Keratinocyte (primary cell): ENCODE results near the gene DIDO1. TPM values are rescaled to one million over a fixed set of nuclear protein-coding genes. Genes with fewer than 3 reads are reported as not detected.
"Not testable (repeated sequence)": the region's sequence is repeated elsewhere in the genome, so short reads cannot be mapped to it uniquely, and the experiment has no call there.

Experiments
- DNase-seq: peaks from one replicate; pipeline ENCODE4 v3.0.0-alpha.2; 2011; ENCODE audit warnings: low read depth, missing footprints, low spot score
- FAIRE-seq: peaks from 2 replicates; lab custom pipeline; 2011; peaks lifted over from hg19 to GRCh38; lab: Jason Lieb, UNC
- H2AFZ ChIP-seq: 2 replicates; pipeline ENCODE4 v1.6.0; 2012; ENCODE audit warnings: low read length, control low read depth, inconsistent platforms; ENCODE audit not compliant: control insufficient read depth
- H3K27ac ChIP-seq: 2 replicates; pipeline ENCODE4 v1.5.1; 2011; ENCODE audit warnings: low read length; ENCODE audit not compliant: control insufficient read depth, insufficient read depth
- H3K27me3 ChIP-seq: 3 replicates; pipeline ENCODE4 v1.6.0; 2011; ENCODE audit warnings: low read length; ENCODE audit not compliant: control insufficient read depth, insufficient read depth; ENCODE audit errors: extremely low read depth
- H3K36me3 ChIP-seq, 2 experiments: 2 replicates in 1 of 2; 3 replicates in 1 of 2; pipeline ENCODE4 v1.5.1; 2011; ENCODE audit warnings: low read length in 2 of 2, mild to moderate bottlenecking in 1 of 2; ENCODE audit not compliant: control insufficient read depth in 2 of 2, insufficient read depth in 2 of 2; ENCODE audit errors: extremely low read depth in 1 of 2
- H3K4me1 ChIP-seq: 3 replicates; pipeline ENCODE4 v1.5.1; 2011; ENCODE audit warnings: low read length; ENCODE audit not compliant: control insufficient read depth, insufficient read depth; ENCODE audit errors: extremely low read depth
- H3K4me2 ChIP-seq: 3 replicates; pipeline ENCODE4 v1.6.0; 2011; ENCODE audit warnings: low read depth, low read length; ENCODE audit not compliant: control insufficient read depth, insufficient read depth; ENCODE audit errors: extremely low read depth
- H3K4me3 ChIP-seq, 3 experiments: fragments of 200-600 bp in 1 of 3; sonication (generic) in 1 of 3; 2 replicates in 2 of 3; 3 replicates in 1 of 3; pipeline ENCODE4 v1.5.1; 2011 to 2016; ENCODE audit warnings: low read length in 3 of 3, mild to moderate bottlenecking in 3 of 3, control low read depth in 2 of 3, inconsistent platforms in 1 of 3, low read depth in 1 of 3, mixed read lengths in 1 of 3, mixed run types in 1 of 3, moderate library complexity in 1 of 3; ENCODE audit not compliant: control insufficient read depth in 2 of 3, insufficient read depth in 2 of 3; ENCODE audit errors: extremely low read depth in 1 of 3
- H3K79me2 ChIP-seq: 2 replicates; pipeline ENCODE4 v1.6.0; 2012; ENCODE audit warnings: low read length; ENCODE audit not compliant: control insufficient read depth, insufficient read depth
- H3K9ac ChIP-seq: 3 replicates; pipeline ENCODE4 v1.6.0; 2011; ENCODE audit warnings: low read length; ENCODE audit not compliant: control insufficient read depth, insufficient read depth; ENCODE audit errors: extremely low read depth
- H3K9me1 ChIP-seq: 3 replicates; pipeline ENCODE4 v1.6.0; 2011; ENCODE audit warnings: low read length; ENCODE audit not compliant: control insufficient read depth, insufficient read depth; ENCODE audit errors: extremely low read depth
- H3K9me3 ChIP-seq: 2 replicates; pipeline ENCODE4 v1.5.1; 2012; ENCODE audit warnings: low read depth, low read length; ENCODE audit not compliant: control insufficient read depth
- H4K20me1 ChIP-seq: 3 replicates; pipeline ENCODE4 v1.6.0; 2011; ENCODE audit warnings: low read length; ENCODE audit not compliant: control insufficient read depth, insufficient read depth; ENCODE audit errors: extremely low read depth
- CTCF ChIP-seq, 3 experiments: IDR thresholded peaks in 1 of 3; conservative IDR thresholded peaks in 1 of 3; optimal IDR thresholded peaks in 1 of 3; 2 replicates in 2 of 3; 3 replicates in 1 of 3; pipeline versions ENCODE3 to v1.5.1; 2011; ENCODE audit warnings: low read length in 3 of 3, mild to moderate bottlenecking in 3 of 3, moderate library complexity in 2 of 3, control low read depth in 1 of 3, inconsistent platforms in 1 of 3; ENCODE audit not compliant: insufficient read depth in 2 of 3; ENCODE audit errors: extremely low read depth in 1 of 3
- EZH2 ChIP-seq: IDR thresholded peaks from one replicate; pipeline ENCODE4 v1.6.1; 2012; ENCODE audit warnings: inconsistent platforms, mild to moderate bottlenecking, low read length, moderate library complexity
- dilution Hi-C: fragments of 300-500 bp; cut with MboI; formaldehyde crosslinking; loops from one replicate; pipeline ENCODE4 v1.7.0; 2020; ENCODE audit warnings: low sequenced_read_pairs; ENCODE audit not compliant: extremely low pct_ligation_motif_present
- polyA plus RNA-seq, 5 experiments: library from polyadenylated mRNA; depleted of rRNA in 3 of 5; stranded (reverse) in 3 of 5; stranded (forward) in 1 of 5; unstranded in 1 of 5; fragments of >200 nt; gene quantifications; 1 replicate in 1 of 5; 2 replicates in 3 of 5; 3 replicates in 1 of 5; pipeline versions ENCODE4 v1.2.1 to v1.2.3, GENCODE V29; 2011 to 2012; ENCODE audit warnings: missing spikeins in 2 of 5, low read depth in 1 of 5, low replicate concordance in 1 of 5

DIDO1 gene
- polyA plus RNA-seq, 1 donor (not counting 4 experiments of a cell fraction or from before 2014, with no cell fraction given), result 14.2 TPM

GRCh38 chr20:62961310-62961783 is 35.0 kb upstream of the DIDO1 start:
- Histone ChIP-seq H3K4me1 (peaks cover 3% of the 10 kb centered on the region), H4K20me1 (peaks cover 5% of the 10 kb centered on the region), H3K4me3 (no peak overlapping the region), H3K36me3 (no peaks in the 10 kb centered on the region), H2AFZ (no peak overlapping the region), H3K9me1 (no peaks in the 10 kb centered on the region), H3K9me3 (no peaks in the 10 kb centered on the region), H3K27ac (no peak overlapping the region), H3K4me2 (no peak overlapping the region), H3K79me2 (no peaks in the 10 kb centered on the region), H3K9ac (no peak overlapping the region), H3K27me3 (peaks cover 51% of the 10 kb centered on the region)
- FAIRE-seq, result no peak
- TF ChIP-seq EZH2 (no peak), CTCF (optimal IDR thresholded peaks at IDR 0.05 in 1 of 3, IDR thresholded peaks at IDR 0.05 in 1 of 3, conservative IDR thresholded peaks at IDR 0.05 in 1 of 3; ENCODE audit: extremely low read depth in 1 of 3, insufficient read depth in 2 of 3, low read length in 3 of 3) (no peak)
- DNase-seq, result no peak
- dilution Hi-C loops, result no loop called here

GRCh38 chr20:62960446-62961309 is 34.4 kb upstream of the DIDO1 start:
- H4K20me1 ChIP-seq, dilution Hi-C loops, H3K9ac ChIP-seq, H2AFZ ChIP-seq, H3K9me3 ChIP-seq, H3K4me1 ChIP-seq, DNase-seq, H3K27ac ChIP-seq, H3K4me3 ChIP-seq, FAIRE-seq, H3K9me1 ChIP-seq, H3K36me3 ChIP-seq, H3K4me2 ChIP-seq, H3K79me2 ChIP-seq: not testable (repeated sequence)
- peaks cover 49% of the 10 kb centered on the region for H3K27me3 ChIP-seq
